A673 (cell line): ENCODE data around the gene CYP2A7. TPM values are rescaled to one million over a fixed set of nuclear protein-coding genes. Genes with fewer than 3 reads are reported as not detected.
"Not testable (repeated sequence)": the region's sequence is repeated elsewhere in the genome, so short reads cannot be mapped to it uniquely, and the experiment has no call there.

Experiments
- BruUV-seq: library from RNA; stranded (reverse); fragments of 400-500 nt; replicated peaks from 2 replicates; lab custom pipeline; 2021; lab: Mats Ljungman, UMichigan
- CTCF ChIA-PET: fragments of 300-600 bp; sonication (Branson Sonifier 250); formaldehyde crosslinking; loops from one replicate; lab custom pipeline; 2022; ENCODE audit warnings: antibody characterized with exemption; lab: Charles Lee
- POLR2A ChIA-PET: fragments of 300-600 bp; sonication (Branson Sonifier 250); formaldehyde crosslinking; loops from one replicate; lab custom pipeline; 2022; ENCODE audit warnings: antibody characterized with exemption; ENCODE audit not compliant: low non-redundant PET; lab: Charles Lee
- DNase-seq: peaks from one replicate; pipeline ENCODE4 v3.0.0-alpha.2; 2015; ENCODE audit warnings: low spot score
- H3K27ac ChIP-seq: fragments of 200-600 bp; sonication (generic); 2 replicates; pipeline ENCODE4 v1.5.1; 2016; ENCODE audit warnings: mixed run types, low read depth, mild to moderate bottlenecking, mixed read lengths, antibody characterized with exemption, low read length; ENCODE audit not compliant: poor library complexity, severe bottlenecking
- H3K27me3 ChIP-seq: fragments of 200-600 bp; sonication (generic); replicated peaks from 2 replicates; pipeline ENCODE4 v1.6.1; 2017; ENCODE audit warnings: mixed run types, low read depth, mild to moderate bottlenecking, mixed read lengths, antibody characterized with exemption, low read length; ENCODE audit not compliant: insufficient read depth, poor library complexity
- H3K36me3 ChIP-seq: fragments of 200-600 bp; sonication (generic); 2 replicates; pipeline ENCODE4 v1.6.1; 2016; ENCODE audit warnings: mixed run types, mild to moderate bottlenecking, mixed read lengths, antibody characterized with exemption, low read length; ENCODE audit not compliant: insufficient read depth, poor library complexity, severe bottlenecking
- H3K4me1 ChIP-seq: fragments of 200-600 bp; sonication (generic); 2 replicates; pipeline ENCODE4 v1.6.1; 2017; ENCODE audit warnings: mixed run types, mild to moderate bottlenecking, mixed read lengths, antibody characterized with exemption, low read length; ENCODE audit not compliant: insufficient read depth, poor library complexity, severe bottlenecking
- H3K4me3 ChIP-seq: fragments of 200-600 bp; sonication (generic); 2 replicates; pipeline ENCODE4 v1.5.1; 2016; ENCODE audit warnings: low read depth, mixed run types, mild to moderate bottlenecking, mixed read lengths, low read length; ENCODE audit not compliant: poor library complexity, severe bottlenecking
- H3K9me3 ChIP-seq: fragments of 200-600 bp; sonication (generic); 2 replicates; pipeline ENCODE4 v1.6.1; 2016; ENCODE audit warnings: mixed run types, low read depth, mild to moderate bottlenecking, mixed read lengths, antibody characterized with exemption, low read length; ENCODE audit not compliant: poor library complexity, severe bottlenecking
- EZH2 ChIP-seq: fragments of 200-600 bp; sonication (generic); IDR thresholded peaks from 2 replicates; pipeline ENCODE4 v1.6.1; 2017; ENCODE audit warnings: borderline replicate concordance, low read depth, mild to moderate bottlenecking, mixed read lengths, antibody characterized with exemption, low read length; ENCODE audit not compliant: poor library complexity, severe bottlenecking
- intact Hi-C: fragments of 100-400 bp; cut with micrococcal nuclease; formaldehyde crosslinking; loops from one replicate; pipeline ENCODE4 v1.10.0; 2022; ENCODE audit not compliant: unreplicated experiment
- total RNA-seq: library from RNA; stranded (reverse); gene quantifications from 2 replicates; pipeline ENCODE4 v1.2.3, GENCODE V29; 2021
- TF ChIP-seq, protein P1 (sequence below): fragments of 300-800, 200-600 bp; sonication (generic); conservative IDR thresholded peaks from 2 replicates; pipeline ENCODE4 v1.5.1; 2017; ENCODE audit warnings: low read depth, mild to moderate bottlenecking, antibody characterized with exemption, low read length, moderate library complexity, mixed read lengths

CYP2A7 gene
- total RNA-seq, 1 experiment from 2014 or later = not detected

DNA sequence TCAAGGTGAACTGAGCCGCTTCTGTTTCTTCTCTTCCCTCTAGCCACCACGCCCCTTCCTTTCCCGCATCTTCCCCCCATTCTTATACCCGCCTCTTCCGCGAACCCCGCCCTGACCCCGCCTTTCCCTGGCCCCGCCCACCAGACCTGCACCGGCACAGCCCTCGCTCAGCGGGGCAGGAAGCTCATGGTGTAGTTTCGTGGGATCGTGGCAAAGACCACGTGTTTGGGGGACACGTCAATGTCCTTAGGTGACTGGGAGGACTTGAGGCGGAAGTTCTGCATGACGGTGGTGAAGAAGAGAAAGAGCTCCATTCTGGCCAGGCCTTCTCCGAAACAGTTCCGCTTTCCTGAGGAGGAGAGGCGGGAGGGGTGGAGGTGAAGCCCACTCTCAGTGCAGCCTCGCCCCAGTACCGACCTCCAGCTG, 6.5 kb downstream of the CYP2A7 start:
- H3K4me1 ChIP-seq, H3K27me3 ChIP-seq, H3K36me3 ChIP-seq, H3K27ac ChIP-seq, CTCF ChIA-PET, POLR2A ChIA-PET, BruUV-seq, H3K4me3 ChIP-seq, H3K9me3 ChIP-seq, intact Hi-C loops: not testable (repeated sequence)
- peak; percentile 30 for DNase-seq

DNA sequence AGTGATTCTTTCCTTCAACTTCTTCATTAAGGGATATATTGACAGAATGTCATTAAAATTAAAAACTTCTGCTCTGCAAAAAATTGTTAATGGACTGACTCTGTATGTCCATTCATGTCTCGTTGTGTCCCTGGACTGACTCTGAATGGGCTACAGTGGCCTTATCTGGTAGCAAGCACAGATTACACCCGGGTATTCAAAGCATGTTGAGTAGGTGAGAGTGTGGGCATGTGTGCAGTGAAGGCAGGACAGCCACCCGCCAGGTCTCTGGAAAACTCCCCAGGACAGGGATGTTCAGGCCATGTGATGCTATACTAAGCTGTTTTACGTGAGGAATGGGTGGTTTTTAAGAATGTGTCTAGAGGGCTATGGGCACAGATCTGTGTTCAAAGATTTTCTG, 7.2 kb downstream of the CYP2A7 start:
- intact Hi-C loops, POLR2A ChIA-PET, DNase-seq, BruUV-seq, H3K27me3 ChIP-seq, H3K36me3 ChIP-seq, H3K9me3 ChIP-seq, H3K4me1 ChIP-seq, H3K27ac ChIP-seq, CTCF ChIA-PET, H3K4me3 ChIP-seq: not testable (repeated sequence)

DNA sequence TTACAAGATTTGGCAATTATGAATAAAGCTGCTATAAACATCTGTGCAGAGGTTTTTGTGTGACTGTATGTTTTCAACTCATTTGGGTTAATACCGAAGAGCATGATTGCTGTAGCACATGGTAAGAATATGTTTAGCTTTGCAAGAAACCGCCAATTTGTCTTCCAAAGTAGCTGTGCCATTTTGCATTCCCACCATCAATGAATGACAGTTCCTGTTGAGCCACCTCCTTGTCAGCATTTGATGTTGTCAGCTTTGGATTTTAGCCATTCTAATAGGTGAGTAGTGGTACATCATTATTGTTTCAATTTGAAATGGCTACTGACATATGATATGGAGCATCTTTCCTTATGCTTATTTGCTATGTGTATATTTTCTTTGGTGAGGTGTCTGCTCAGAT, 8.2 kb downstream of the CYP2A7 start:
- H3K4me3 ChIP-seq, H3K36me3 ChIP-seq, H3K4me1 ChIP-seq, H3K27ac ChIP-seq, H3K9me3 ChIP-seq, intact Hi-C loops, H3K27me3 ChIP-seq, BruUV-seq, CTCF ChIA-PET, POLR2A ChIA-PET, DNase-seq: not testable (repeated sequence)

DNA sequence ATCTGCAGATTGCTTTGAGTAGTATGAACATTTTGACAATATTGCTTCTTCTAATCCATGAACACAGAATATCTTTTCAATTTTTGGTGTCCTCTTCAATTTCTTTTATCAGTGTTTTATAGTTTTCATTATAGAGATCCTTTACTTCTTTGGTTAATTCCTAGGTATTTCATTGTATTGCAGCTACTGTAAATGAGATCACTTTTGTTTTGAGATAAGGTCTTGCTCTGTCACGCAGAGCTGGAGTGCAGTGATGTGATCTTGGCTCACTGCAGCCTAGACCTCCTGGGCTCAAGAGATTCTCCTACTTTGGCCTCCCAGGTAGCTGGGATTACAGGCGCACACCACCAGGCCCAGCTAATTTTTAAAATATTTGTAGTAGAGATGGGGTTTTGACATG, 9.8 kb downstream of the CYP2A7 start:
- intact Hi-C loops = no loop called here
- no peaks in the 10 kb centered on the region for H3K4me1 ChIP-seq
- H3K9me3 ChIP-seq = no peaks in the 10 kb centered on the region
- BruUV-seq = no TSS peak
- no peak for DNase-seq
- no peak overlapping the region for H3K4me3 ChIP-seq
- peaks cover 7% of the 10 kb centered on the region for H3K27me3 ChIP-seq
- H3K36me3 ChIP-seq = no peaks in the 10 kb centered on the region
- ChIA-PET POLR2A (no interaction called here), CTCF (no interaction called here)
- TF ChIP-seq, protein P1, sequence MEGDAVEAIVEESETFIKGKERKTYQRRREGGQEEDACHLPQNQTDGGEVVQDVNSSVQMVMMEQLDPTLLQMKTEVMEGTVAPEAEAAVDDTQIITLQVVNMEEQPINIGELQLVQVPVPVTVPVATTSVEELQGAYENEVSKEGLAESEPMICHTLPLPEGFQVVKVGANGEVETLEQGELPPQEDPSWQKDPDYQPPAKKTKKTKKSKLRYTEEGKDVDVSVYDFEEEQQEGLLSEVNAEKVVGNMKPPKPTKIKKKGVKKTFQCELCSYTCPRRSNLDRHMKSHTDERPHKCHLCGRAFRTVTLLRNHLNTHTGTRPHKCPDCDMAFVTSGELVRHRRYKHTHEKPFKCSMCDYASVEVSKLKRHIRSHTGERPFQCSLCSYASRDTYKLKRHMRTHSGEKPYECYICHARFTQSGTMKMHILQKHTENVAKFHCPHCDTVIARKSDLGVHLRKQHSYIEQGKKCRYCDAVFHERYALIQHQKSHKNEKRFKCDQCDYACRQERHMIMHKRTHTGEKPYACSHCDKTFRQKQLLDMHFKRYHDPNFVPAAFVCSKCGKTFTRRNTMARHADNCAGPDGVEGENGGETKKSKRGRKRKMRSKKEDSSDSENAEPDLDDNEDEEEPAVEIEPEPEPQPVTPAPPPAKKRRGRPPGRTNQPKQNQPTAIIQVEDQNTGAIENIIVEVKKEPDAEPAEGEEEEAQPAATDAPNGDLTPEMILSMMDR = no peak
- TF ChIP-seq EZH2 = no peak
- H3K27ac ChIP-seq = no peak overlapping the region

DNA sequence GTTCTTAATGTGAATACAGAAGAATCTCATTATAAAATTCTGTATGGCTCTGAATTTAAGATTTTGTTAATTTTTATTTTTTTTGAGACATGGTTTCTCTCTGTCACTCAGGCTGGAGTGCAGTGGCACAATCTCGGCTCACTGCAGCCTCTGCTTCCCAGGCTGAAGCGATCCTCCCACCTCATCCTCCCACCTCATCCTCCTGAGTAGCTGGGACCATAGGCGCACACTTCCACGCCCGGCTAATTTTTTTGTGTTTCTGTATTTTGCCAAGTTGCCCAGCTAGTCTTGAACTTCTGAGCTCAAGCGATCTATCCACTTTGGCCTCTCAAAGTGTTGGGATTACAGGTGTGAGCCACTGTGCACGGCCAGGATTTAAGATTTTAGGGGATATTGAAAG, 14.3 kb downstream of the CYP2A7 start:
- Histone ChIP-seq H3K4me1 (no peaks in the 10 kb centered on the region), H3K9me3 (no peaks in the 10 kb centered on the region), H3K4me3 (no peak overlapping the region), H3K27me3 (peaks cover 3% of the 10 kb centered on the region), H3K36me3 (no peaks in the 10 kb centered on the region), H3K27ac (no peak overlapping the region)
- intact Hi-C loops = no loop called here
- no TSS peak for BruUV-seq
- no peak for TF ChIP-seq EZH2
- ChIA-PET POLR2A (no interaction called here), CTCF (no interaction called here)
- DNase-seq = no peak

DNA sequence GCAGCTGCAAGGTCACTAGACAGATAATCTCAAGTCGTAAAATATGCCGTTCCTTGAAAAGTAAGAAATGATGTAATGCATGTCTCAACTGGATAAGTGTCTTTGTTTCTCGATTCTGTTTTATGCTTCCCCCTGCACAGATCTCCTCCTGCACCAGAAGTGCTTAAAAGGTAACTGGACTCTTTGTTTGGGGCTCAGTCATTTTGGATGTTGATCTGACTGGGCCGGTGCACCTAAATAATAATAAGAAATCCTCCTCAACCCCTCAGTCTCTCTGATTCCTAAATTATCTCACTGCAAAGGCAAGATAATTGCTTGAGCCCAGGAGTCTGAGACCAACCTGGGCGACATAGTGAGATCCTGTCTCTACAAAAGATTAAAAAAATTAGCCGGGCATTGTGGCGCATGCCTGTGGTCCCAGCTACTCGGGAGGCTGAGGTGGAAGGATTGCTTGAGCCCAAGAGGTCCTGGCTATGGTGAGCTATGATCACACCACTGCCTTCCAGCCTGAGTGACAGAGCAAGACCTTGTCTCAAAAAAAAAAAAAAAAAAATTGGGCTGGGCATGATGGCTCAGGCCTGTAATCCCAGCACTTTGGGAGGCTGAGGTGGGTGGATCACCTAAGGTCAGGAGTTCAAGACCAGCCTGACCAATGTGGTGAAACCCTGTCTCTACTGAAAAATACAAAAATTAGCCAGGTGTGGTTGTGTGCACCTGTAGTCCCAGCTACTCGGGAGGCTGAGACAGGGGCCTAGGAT, 17.1 kb downstream of the CYP2A7 start:
- H3K27me3 ChIP-seq, H3K9me3 ChIP-seq, H3K4me1 ChIP-seq, POLR2A ChIA-PET, intact Hi-C loops, H3K27ac ChIP-seq, DNase-seq, H3K36me3 ChIP-seq, H3K4me3 ChIP-seq, BruUV-seq: not testable (repeated sequence)
- CTCF ChIA-PET = interaction anchor here (0.6 kb wide), 1 partner anchor 33 kb away, joined by 4 read pairs; no protein-coding TSS in a partner anchor
